Stimulated activated CD8-positive, alpha-beta memory T cell treated with anti-CD3 and anti-CD28 coated beads, Interleukin-12 subunit alpha, Interleukin-12 subunit beta, amount 100 ng/mL, for 24 hours (primary cell): ENCODE measurements around the gene MOSMO.
"Not testable (repeated sequence)": the region's sequence is repeated elsewhere in the genome, so short reads cannot be mapped to it uniquely, and the experiment has no call there.

Source experiments
- DNase-seq: peaks from one replicate; pipeline ENCODE4 v3.0.0-alpha.2; 2020; ENCODE audit errors: extremely low read depth

The MOSMO gene

DNA sequence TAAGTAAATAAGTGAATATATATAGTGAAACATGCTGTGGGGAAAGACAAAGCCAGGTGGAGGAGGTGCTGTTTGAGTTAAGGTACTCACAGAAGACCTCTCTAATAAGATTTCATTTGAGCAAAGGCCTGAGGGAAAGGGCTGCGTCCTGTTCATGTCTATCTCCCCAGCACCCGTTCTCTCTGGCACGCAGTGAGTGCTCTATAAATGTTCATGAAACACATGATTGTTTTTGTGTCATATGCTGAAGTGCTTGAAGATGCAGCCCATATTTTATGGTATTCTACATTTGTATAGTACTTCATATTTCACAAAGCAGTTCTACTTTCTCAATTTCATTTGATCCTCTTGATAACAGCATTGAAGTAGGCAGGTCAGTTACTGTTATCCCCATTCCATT lies 85.4 kb downstream of the MOSMO start:
- DNase-seq, result no peak

DNA sequence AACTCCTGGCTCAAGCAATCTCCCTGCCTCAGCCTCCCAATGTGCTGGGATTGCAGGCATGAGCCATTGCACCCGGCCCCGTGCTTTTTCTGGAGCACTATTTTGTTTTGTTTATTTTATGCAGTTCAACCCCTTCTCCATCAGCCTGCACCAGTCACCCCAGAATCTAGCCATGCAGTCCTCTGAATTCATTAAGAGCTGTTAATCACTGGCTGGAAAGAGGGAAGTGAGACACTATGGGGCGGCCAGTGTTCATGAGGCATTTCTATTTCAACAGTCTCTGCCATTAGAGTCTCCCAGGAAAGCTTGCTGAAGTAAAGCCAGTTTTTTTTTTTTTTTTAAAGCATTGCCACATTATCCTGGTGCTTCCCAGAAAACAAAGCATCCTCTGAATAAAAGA lies 86.1 kb downstream of the MOSMO start:
- DNase-seq, result no peak

DNA sequence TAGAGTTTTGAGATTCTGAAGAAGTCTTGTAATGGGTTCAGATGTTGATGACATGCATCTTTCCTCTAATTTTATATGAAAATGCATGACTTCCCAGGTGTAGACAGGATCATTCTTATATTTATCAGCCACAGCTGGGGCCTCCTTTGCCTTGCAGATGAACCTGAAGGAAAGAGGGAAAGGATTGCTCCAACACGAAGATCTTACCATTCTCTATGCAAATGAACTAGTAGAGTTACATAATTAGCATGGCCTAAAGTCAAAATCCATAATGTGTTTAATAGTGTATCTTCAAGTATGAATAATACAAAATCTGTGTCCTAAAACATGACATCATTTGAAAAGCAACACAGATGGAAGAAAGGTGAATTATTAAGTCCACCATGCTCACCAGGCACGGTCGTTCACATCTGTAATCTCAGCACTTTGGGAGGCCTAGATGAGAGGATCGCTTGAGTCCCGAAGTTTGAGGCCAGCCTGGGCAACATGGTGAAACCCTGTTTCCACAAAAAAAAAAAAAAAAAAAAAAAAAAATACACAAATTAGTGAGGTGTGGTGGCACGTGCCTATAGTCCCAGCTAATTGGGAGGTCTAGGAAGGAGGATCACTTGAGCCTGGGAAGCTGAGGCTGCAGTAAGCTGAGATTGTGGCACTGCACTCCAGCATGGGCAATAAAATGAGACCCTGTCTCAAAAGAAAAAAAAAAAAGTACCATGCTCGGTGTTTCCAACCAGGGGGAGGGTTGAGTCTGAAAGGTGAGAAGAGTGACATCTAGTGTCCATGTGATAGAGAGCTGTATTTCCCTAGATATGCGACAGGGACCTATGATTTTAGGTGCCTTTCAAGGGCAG lies 90.7 kb downstream of the MOSMO start:
- no peak for DNase-seq

DNA sequence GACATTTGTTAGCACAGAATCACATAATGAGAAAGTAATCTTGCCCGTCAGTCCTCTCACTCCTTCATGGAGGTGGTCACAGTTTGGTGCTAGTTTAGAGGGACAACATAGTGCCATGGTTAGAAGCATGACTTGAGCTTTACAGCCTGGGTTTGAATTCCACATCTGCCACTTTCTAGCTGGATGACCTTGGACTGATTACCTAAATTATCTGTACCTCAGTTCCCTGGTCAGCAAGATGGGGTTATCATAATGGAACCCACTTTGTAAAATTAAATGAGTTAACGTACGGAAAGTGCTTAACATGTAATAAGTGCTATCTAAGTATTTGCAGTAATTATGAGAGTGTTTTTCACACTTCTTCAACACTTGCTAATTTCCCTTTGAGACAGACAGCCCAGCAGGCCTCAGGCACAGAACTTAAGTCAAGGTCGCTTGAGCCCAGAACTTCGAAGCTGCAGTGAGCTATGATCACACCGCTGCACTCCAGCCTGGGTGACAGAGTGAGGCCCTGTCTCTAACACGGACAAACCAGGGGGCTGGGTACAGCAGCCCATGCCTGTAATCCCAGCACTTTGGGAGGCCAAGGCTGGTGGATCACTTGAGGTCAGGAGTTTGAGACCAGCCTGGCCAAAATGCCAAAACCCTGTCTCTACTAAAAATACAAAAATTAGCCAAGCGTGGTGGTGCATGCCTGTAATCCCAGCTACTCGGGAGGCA lies 91.5 kb downstream of the MOSMO start:
- DNase-seq, result no peak

DNA sequence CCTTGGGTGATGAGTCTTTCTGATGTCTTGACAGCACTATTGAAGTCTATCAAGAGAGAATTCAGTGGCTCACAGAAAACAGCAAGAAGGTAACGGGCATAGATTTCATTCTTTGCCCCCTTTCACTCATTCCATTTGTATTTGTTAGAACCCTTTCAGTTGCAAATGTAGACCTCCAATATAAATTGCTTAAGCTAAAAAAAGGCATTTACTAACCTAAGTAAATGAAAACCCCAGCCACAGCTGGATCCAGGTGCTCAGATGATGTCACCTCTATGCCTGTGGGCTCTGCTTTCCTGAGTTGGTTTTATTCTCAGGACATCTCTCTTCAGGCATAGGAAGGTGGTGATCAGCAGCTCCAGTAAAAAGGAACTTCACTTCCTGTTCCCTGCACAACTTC lies 95.5 kb downstream of the MOSMO start:
- no peak for DNase-seq

DNA sequence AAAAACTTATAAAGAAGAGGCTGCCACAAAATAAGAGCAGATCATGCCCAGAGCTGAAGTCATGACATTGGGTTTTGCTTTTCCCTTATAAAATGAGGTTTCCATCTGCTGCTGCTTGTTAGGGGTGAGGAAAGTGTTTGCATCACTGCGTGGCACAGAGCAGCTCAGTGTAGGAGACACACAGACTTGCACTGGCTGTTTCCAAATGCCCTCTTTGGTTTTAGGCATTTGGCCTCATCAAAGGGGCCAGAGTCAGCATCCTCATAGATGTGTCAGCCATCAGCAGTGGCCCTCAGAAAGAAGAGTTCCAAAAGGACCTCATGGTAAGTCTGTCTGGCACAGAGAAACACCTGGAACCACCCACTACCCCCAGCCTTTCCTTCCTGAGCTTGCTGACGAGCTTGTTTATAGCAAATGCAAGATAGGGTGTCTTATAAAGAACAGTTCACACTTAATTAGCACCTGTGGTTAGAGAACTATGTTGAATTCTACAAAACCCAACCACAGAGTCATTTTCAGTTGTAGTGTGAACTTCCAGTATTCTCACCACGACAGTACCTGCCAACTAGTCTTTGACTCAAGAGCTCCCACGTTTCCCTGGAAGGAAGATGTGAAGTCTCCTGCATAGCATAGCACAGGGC lies 101.5 kb downstream of the MOSMO start:
- DNase-seq, result no peak

DNA sequence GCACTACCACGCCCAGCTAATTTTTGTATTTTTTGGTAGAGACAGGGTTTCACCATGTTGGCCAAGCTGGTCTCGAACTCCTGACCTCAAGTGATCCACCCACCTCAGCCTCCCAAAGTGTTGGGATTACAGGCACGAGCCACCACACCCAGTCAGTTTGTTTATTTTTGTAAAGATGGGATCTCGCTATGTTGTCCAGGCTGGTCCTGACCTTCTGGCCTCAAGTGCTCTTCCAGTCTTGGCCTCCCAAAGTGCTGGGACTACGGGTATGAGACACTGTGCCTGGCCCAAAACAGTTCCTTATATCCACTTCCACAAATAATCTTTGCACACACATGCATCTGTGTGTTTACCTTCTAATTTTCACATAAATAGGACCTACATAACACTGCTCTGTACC lies 103.7 kb downstream of the MOSMO start:
- DNase-seq, result not testable (repeated sequence)

DNA sequence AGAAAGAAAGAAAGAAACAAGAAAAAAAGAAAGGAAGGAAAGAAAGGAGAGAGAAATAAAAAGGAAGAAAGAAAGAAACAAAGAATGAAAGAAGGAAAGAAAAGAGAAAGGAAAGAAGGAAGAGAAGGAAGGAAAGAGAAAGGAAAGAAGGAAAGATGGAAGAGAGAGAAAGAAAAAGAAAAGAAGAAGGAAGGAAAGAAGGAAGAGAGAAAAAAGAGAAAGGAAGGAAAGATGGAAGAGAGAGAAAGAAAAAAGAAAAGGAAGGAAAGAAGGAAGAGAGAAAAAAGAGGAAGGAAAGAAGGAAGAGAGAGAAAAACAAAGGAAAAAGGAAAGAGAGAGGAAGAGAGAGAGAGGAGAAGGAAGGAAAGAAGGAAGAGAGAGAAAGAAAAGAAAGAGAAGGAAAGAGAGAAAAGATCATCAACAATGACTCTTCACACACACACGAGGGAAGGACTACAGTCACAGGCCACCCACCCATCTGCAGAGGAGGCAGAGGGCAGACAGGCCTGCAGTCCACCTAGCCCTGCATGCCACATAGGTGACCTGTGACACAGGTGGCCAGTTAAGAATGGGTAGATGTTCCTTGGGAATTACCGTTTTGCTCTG lies 108.3 kb downstream of the MOSMO start:
- DNase-seq, result no peak

DNA sequence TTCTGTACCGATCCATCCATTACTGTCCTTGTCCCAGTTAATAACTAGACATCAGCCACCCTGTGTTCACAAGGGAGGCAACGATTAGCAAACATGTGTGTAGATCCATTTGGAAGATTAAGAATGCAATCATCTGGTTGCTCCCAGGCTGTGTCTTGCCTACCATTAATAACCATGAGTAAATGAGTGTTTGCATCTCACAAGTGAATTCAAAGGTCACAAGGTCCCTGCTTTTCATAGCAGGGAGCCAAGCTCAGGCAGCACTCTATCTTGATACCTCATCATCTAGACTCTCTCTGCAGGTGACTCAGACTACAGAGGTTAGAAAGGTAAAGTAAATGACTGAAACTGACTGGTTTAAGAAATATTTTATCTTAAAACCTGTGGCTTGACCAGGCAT lies 109.7 kb downstream of the MOSMO start:
- DNase-seq, result no peak

DNA sequence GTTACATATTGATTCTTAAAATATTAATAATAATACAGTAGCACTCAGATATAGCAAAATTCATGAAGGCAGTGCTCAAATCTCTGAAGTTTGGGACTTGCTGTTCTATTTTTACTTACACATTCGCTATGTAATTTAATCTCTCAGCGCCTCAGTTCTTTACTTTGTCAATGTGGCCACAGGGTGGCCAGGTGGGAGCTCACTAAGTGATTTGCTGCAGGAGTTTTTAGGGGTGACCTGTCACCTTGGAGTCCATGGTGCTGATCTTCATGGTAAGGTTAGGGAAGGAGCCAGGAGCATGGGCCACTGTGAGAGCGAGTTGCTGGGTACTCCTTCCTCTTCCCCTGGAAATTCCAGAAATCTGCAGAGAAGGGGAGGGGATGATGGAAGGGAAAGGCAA lies 112.5 kb downstream of the MOSMO start:
- DNase-seq, result no peak

DNA sequence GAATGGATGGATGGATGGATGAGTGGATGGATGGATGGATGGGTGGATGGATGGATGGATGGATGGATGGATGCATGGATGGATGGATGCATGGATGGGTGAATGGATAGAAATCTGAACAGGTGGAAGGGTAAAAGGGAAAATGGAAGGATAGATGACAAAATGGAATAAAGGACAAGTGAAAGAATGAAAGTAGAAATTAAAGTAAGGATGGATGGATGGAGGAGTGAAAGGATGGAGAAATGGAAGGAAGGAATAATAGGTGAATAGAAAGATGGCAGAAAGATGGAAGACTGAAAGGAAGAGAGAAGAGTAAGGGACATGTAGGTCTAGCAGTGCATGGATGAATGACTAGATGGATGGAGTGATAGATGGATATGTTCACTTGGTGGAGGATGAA lies 114.3 kb downstream of the MOSMO start:
- no peak for DNase-seq

DNA sequence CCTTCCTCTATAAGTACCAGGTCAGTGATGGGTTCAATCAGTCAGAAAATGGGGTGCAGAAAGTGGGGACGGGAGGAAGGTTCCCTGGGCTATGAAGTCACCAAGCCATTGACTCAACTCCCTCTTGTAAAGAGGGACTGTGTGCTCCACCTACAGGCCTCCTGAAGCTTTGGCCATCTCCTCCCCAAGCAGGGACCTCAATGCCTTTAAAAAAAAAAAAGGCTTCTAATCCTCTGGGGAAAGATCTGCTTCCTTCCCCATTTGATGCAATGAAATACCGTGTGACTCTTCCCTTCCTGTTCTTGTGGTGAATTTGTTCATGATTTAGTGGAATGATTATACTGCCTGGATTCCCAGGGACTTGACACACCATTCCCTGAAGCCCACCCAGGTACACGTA lies 115.2 kb downstream of the MOSMO start:
- DNase-seq, result no peak

DNA sequence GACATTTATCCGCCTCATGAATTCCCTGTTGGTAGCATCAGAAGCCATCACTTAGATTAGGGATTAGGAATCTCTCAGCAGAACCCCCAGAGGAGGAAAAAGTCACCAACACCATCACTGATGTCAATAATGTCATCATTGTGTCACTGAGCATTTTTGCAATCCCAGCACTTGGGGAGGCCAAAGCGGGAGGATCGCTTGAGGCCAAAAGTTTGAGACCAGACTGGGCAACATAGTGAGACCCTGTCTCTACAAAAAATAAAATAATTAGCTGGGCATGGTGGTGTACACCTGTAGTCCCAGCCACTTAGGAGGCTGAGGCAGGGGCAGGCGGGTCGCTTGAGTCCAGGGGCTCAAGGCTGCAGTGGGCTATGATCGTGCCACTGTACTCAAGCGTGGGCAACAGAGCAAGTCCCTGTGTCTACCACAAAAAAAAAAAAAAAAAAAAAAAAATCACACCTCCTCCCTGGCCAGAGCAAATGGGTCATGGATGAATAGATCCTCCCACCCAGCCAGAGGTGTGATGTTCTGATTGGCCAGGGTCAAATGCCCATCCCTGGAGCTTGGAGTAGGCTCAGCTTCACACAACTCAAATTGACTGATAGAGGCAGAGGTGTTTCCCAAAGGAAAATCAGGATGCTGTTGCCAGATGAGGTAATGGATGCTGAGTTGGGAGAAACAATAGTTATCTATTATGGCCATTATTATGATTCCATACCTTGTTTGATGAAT lies 116.0 kb downstream of the MOSMO start:
- DNase-seq, result no peak

DNA sequence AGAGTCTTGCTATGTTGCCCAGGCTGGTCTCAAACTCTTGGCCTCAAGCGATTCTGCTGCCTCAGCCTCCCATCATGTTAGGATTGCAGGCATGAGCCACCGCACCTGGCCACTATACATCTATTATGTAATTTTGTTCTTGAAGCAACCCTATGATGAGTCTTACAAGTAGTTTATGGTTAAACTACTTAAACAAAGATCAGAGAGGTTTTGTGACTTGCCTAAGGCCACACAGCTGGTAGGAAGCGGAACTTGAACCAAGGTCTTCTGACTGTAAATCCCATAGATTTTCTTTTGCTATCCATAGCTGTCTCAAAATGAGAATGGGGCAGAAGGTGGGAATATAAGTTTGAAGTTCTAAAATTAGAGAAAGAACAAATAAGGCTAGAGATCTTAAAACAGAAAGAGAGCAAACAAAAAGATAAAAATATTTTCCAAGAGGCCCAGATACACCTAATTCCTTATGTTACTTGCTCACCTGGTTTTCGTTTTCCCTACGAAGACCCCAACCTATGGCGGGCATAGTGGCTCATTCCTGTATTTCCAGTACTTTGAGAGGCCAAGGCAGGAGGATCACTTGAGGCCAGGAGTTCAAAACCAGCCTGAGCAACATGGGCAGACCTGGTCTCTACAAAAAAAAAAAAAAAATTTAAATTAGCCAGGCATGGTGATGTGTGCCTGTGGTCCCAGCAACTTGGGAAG lies 116.8 kb downstream of the MOSMO start:
- no peak for DNase-seq

DNA sequence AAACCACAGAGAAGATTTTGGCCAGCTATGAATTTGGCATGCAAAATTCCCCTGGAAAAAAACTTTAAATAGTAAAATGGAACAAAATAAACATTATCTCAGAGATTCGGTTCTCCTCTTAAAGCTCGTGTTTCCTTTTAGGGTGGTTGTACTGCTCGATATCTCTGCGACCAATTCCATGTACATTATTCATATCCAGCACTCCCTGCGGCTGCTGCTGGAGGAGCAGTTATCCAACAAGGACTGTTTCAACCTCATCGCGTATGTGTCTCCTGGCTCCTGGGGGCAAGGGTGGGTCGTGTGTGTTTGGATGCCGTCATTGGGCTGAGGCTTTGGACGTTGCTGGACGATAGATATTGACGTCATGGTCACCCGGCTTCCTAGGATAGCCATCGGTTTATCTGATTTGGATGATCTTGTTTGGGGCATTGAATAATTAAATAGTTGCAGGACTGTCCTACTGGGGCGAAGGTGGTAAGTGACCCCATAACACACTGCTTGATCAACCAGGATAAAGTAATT lies 118.2 kb downstream of the MOSMO start:
- DNase-seq, result no peak

DNA sequence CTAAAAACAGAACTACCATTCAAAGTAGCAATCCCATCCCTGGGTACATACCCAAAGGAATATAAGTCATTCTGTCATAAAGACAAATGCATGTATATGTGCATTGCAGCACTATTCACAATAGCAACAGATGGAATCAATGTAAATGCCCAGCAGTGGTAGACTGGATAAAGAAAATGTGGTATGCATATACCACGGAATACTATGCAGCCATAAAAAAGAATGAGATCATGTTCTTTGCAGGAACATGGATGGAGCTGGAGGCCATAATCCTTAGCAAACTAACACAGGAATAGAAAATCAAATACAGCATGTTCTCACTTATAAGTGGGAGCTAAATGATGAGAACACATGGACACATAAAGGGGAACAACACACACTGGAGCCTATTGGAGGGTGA lies 120.6 kb downstream of the MOSMO start:
- not testable (repeated sequence) for DNase-seq

DNA sequence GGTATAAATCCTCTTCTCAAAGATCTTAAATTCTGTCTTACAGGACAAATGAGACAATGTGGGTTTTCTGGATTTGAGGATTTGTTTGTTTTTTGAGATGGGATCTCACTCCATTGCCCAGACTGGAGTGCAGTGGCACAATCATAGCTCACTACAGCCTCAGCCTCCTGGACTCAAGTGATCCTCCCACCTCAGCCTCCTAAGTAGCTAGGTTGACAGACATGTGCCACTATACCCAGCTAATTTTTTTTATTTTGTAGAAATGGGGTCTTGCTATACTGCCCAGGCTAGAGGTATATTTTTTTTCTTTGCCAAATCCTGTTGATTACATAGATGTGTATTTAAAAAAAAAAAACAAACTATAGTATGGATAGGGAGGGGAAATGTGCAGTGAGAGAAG lies 122.6 kb downstream of the MOSMO start:
- DNase-seq, result no peak

DNA sequence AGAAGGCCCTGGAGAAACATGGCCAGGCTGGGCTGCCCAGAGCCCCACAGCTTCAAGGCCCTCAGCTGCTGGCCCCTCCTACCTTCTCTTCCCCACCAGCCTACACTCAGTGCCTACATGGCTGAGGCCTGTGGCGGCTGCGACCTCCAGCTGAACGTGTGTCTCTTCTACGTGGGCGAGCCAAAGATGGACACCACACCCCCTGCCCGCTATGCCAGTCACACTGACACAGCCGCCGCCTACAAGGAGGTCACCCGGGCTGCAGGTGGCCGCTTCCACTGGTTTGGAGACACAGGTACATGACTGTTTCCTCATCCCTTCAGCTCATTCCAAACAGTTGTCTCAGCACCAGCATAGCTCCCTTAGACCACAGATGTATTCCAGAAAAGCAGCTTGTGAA lies 124.9 kb downstream of the MOSMO start:
- no peak for DNase-seq
